Muscle layer of colon (tissue), 2 donors: ENCODE measurements around the gene ULK1.

Experiments used
- H3K27ac ChIP-seq: one replicate; pipeline ENCODE4 v1.7.0; 2013; ENCODE audit warnings: low read depth, mild to moderate bottlenecking, low read length, moderate library complexity
- H3K27me3 ChIP-seq, 2 donors: one replicate each; pipeline ENCODE4 v1.7.0; 2013; ENCODE audit warnings: low read length in 2 of 2, mild to moderate bottlenecking in 2 of 2; ENCODE audit not compliant: insufficient read depth in 2 of 2, control insufficient read depth in 1 of 2
- H3K36me3 ChIP-seq: one replicate; pipeline ENCODE4 v1.7.0; 2013; ENCODE audit warnings: mild to moderate bottlenecking, low read length; ENCODE audit not compliant: insufficient read depth
- H3K4me1 ChIP-seq: one replicate; pipeline ENCODE4 v1.7.0; 2013; ENCODE audit warnings: mild to moderate bottlenecking, low read length; ENCODE audit not compliant: insufficient read depth
- H3K4me3 ChIP-seq, 2 donors: one replicate each; pipeline ENCODE4 v1.7.0; 2013; ENCODE audit warnings: low read length in 2 of 2, low read depth in 1 of 2, mild to moderate bottlenecking in 1 of 2, moderate library complexity in 1 of 2
- H3K9ac ChIP-seq: one replicate; pipeline ENCODE4 v1.7.0; 2013; ENCODE audit warnings: low read length
- H3K9me3 ChIP-seq: one replicate; pipeline ENCODE4 v1.7.0; 2013; ENCODE audit warnings: mild to moderate bottlenecking, low read length
- donor health status: abdominal sarcoma.
- donor health status: Adenocarcinoma of cecum.

The ULK1 gene

DNA sequence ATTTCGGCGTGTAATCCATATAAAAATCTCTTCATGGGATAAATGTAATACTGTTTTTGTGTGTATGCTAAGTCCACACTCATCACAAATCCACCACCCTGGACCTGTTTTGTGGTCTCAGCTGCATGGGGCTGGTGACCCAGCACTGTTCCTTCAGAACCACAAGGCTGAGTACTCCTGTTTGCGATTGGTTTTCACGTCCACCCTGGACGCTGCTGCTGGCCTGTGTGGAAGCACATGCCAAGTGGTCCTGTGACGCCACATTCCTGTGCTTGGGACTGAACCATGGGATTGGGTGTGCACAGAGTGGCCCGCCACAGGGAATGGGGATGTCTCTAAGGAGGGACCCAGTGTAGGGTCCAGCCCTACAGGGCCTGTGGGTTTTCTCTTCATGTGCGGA, 39.0 kb downstream of the ULK1 start:
- H3K4me3 ChIP-seq, result no peak overlapping the region
- H3K4me1 ChIP-seq, result peaks cover 8% of the 10 kb centered on the region
- no peak overlapping the region for H3K9ac ChIP-seq
- no peak overlapping the region for H3K27ac ChIP-seq
- H3K36me3 ChIP-seq, result peaks cover 25% of the 10 kb centered on the region
- no peaks in the 10 kb centered on the region for H3K9me3 ChIP-seq
- H3K27me3 ChIP-seq, result no peaks in the 10 kb centered on the region

DNA sequence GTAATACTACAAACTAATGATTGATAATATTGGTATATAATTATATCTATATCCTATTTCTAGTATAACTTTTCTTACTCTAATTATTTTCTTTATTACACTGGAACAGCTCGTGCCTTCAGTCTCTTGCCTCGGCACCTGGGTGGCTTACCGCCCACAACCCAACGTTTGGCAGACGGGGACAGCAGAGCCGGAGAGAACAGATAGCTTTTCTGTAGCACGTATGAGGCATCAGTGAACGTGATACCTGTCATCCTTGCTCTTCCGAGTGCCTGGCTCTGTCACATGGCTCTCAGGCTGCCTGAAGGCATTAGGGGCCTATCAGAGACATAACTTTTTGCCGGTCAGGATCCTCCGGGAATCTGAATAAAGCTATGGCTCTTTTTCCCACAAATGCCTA, 40.1 kb downstream of the ULK1 start:
- H3K4me3 ChIP-seq, result no peak overlapping the region
- H3K9me3 ChIP-seq, result no peaks in the 10 kb centered on the region
- no peak overlapping the region for H3K27ac ChIP-seq
- peaks cover 25% of the 10 kb centered on the region for H3K36me3 ChIP-seq
- no peaks in the 10 kb centered on the region for H3K27me3 ChIP-seq
- H3K9ac ChIP-seq, result no peak overlapping the region
- H3K4me1 ChIP-seq, result peaks cover 8% of the 10 kb centered on the region

DNA sequence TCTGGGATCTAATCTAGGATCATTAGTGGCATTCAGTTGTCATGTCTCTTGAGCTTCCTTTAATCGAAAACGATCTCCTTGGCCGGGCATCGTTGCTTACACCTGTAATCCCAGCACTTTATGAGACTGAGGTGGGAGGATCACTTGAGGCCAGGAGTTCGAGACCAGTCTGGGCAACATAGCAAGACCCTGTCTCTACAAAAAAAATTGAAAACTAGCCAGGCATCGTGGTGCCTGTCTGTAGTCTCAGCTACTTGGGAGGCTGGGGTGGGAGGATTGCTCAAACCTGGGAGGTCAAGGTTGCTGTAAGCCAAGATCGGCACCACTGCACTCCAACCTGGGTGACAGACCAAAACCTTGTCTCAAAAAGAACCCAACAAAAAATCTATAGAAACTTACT, 43.7 kb downstream of the ULK1 start:
- H3K27me3 ChIP-seq, result no peaks in the 10 kb centered on the region
- no peak overlapping the region for H3K27ac ChIP-seq
- H3K36me3 ChIP-seq, result peaks cover 27% of the 10 kb centered on the region
- no peaks in the 10 kb centered on the region for H3K4me1 ChIP-seq
- H3K9ac ChIP-seq, result no peak overlapping the region
- H3K4me3 ChIP-seq, result no peak overlapping the region
- H3K9me3 ChIP-seq, result no peaks in the 10 kb centered on the region

DNA sequence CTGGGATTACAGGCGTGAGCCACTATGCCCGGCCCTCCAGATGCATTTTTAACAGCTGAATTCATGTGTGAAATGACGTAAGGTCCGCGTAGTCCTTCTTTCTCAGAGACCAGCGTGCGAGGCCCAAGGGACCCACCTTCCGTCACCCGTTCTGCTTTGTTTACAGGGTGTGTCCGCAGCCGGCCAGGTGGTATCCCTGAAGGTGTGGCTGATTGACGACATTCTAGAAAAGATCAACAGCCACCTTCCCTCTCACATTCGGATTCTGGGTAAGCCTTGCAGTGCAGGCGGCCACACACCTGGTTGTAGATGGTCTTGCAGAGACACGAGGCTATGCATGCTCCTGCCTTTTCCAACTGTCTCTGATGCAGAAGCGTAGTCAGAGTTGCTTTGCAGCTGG, 44.6 kb downstream of the ULK1 start:
- Histone ChIP-seq H3K9ac (no peak overlapping the region), H3K9me3 (no peaks in the 10 kb centered on the region), H3K27ac (no peak overlapping the region), H3K27me3 (no peaks in the 10 kb centered on the region), H3K4me1 (no peaks in the 10 kb centered on the region), H3K36me3 (peaks cover 24% of the 10 kb centered on the region), H3K4me3 (no peak overlapping the region)

DNA sequence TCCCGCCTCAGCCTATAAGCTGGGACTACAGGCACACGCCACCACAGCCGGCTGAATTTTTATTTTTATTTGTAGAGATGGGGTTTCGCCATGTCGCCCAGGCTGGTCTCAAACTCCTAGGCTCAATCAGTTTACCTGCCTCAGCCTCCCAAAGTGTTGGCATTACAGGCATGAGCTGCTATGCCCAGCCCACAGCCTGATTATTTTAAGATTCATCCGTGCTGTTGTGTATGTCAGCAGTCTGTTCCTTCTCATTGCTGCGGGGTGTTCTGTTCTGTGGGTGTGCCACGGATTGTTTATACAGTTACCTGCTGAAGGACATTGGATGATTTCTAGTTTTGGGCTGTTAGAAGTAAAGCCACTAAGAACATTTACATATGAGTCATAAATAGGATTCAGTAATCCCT, 45.7 kb downstream of the ULK1 start:
- Histone ChIP-seq H3K4me1 (no peaks in the 10 kb centered on the region), H3K9ac (no peak overlapping the region), H3K27me3 (no peaks in the 10 kb centered on the region), H3K9me3 (no peaks in the 10 kb centered on the region), H3K36me3 (peaks cover 18% of the 10 kb centered on the region), H3K4me3 (no peak overlapping the region), H3K27ac (no peak overlapping the region)

DNA sequence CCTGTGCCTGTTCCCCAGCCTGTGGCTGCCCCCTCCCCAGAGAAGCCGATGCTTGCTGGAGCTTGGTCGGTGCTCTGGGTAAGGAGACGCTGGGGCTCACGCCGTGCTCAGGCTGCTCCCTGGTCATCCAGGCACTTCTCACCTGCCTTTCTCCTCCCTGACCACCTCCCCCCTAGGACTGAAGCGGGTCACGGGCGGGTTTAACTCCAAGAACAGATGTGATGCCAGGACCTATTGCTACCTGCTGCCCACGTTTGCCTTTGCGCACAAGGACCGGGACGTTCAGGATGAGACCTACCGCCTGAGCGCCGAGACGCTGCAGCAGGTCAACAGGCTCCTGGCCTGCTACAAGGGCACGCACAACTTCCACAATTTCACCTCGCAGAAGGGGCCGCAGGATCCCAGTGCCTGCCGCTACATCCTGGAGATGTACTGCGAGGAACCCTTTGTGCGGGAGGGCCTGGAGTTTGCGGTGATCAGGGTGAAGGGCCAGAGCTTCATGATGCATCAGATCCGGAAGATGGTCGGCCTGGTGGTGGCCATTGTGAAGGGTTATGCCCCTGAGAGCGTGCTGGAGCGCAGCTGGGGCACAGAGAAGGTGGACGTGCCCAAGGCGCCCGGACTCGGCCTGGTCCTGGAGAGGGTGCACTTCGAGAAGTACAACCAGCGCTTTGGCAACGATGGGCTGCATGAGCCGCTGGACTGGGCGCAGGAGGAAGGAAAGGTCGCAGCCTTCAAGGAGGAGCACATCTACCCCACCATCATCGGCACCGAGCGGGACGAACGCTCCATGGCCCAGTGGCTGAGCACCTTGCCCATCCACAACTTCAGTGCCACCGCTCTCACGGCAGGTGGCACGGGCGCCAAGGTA, 46.9 kb downstream of the ULK1 start:
- Histone ChIP-seq H3K27me3 (no peaks in the 10 kb centered on the region), H3K4me3 (no peak overlapping the region), H3K4me1 (no peaks in the 10 kb centered on the region), H3K9me3 (no peaks in the 10 kb centered on the region), H3K36me3 (peaks cover 18% of the 10 kb centered on the region), H3K27ac (no peak overlapping the region), H3K9ac (no peak overlapping the region)

DNA sequence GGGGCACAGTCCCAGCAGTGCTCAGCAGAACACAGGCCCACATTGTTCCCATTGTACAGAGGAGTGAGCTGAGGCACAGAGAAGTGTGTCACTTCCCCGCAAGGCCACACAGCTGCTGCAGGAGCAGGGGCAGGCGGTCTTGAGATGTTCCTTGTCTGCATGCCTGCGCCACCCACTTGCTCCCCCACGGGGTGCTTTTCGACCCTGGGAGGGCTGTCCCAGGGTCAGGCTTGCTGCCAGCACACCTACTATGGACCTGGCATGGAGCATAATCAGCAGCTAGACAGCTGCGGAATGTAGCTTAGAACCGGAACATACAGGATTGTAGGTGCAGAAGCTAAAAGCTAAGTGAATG, 47.5 kb downstream of the ULK1 start:
- Histone ChIP-seq H3K9me3 (no peaks in the 10 kb centered on the region), H3K36me3 (peaks cover 18% of the 10 kb centered on the region)

DNA sequence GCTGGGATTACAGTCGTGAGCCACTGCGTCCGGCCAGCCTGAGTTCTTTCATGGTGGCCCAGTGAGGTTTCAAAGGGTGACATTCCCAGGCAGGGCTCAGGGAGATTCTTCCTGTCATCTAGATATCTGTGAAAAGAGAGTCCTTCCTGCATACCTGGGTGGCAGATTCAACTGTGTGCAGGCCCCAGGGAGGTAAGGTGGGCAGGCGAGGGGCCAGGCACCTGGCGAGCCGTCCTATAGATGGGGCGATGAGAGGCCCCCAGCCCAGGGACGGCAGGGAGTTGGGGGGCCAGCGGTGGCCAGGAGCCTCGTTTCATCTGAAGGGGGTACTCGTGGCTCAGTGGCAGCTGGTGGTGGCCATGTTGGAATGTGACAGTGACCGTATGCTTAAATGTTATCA, 48.2 kb downstream of the ULK1 start:
- H3K4me3 ChIP-seq, result no peak overlapping the region
- H3K27ac ChIP-seq, result no peak overlapping the region
- no peaks in the 10 kb centered on the region for H3K27me3 ChIP-seq
- no peaks in the 10 kb centered on the region for H3K4me1 ChIP-seq
- peaks cover 18% of the 10 kb centered on the region for H3K36me3 ChIP-seq
- no peak overlapping the region for H3K9ac ChIP-seq
- no peaks in the 10 kb centered on the region for H3K9me3 ChIP-seq

More for the DNA sequence above, 47.5 kb downstream of the ULK1 start:
- no peak overlapping the region for H3K9ac ChIP-seq
- no peaks in the 10 kb centered on the region for H3K4me1 ChIP-seq
- no peak overlapping the region for H3K4me3 ChIP-seq
- no peak overlapping the region for H3K27ac ChIP-seq
- no peaks in the 10 kb centered on the region for H3K27me3 ChIP-seq

DNA sequence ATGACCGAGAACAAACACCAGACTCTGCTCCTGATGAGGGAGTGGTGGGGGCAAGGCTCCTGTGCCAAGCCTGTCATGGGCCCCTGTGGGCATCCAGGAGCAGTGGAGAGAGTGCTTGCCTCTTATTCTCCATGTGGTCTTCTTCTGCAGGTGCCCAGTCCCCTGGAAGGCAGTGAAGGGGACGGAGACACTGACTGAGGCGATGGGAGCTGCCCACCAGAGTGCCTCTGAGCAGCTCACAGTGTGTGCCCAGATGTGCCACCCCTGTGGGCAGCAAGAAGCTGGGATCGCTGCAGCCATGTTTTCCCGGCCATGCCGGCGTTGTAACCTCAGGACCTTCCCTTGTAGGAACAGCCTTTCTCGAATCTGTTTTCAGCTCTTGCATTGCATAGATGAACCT, 49.0 kb downstream of the ULK1 start:
- Histone ChIP-seq H3K27ac (no peak overlapping the region), H3K4me1 (no peaks in the 10 kb centered on the region), H3K9me3 (no peaks in the 10 kb centered on the region), H3K9ac (no peak overlapping the region), H3K27me3 (no peaks in the 10 kb centered on the region), H3K36me3 (peaks cover 18% of the 10 kb centered on the region), H3K4me3 (no peak overlapping the region)

DNA sequence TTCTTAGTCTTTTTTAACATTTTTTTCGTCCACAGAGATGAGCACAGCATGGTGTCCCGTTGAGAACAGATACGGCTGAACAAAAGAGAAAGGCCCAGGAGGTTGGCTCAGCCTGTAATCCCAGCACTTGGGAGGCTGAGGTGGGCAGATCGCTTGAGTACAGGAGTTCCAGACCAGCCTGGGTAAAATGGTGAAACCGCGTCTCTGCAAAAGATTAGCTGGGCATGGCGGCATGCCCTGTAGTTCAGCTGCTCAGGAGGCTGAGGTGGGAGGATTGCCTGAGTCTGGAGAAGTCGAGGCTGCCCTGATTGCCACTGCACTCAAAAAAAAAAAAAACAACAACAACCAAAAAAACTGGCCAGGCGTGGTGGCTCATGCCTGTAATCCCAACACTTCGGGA, 49.5 kb downstream of the ULK1 start:
- no peaks in the 10 kb centered on the region for H3K9me3 ChIP-seq
- H3K36me3 ChIP-seq, result peaks cover 18% of the 10 kb centered on the region
- no peak overlapping the region for H3K4me3 ChIP-seq
- no peak overlapping the region for H3K27ac ChIP-seq
- no peak overlapping the region for H3K9ac ChIP-seq
- no peaks in the 10 kb centered on the region for H3K4me1 ChIP-seq
- H3K27me3 ChIP-seq, result no peaks in the 10 kb centered on the region

DNA sequence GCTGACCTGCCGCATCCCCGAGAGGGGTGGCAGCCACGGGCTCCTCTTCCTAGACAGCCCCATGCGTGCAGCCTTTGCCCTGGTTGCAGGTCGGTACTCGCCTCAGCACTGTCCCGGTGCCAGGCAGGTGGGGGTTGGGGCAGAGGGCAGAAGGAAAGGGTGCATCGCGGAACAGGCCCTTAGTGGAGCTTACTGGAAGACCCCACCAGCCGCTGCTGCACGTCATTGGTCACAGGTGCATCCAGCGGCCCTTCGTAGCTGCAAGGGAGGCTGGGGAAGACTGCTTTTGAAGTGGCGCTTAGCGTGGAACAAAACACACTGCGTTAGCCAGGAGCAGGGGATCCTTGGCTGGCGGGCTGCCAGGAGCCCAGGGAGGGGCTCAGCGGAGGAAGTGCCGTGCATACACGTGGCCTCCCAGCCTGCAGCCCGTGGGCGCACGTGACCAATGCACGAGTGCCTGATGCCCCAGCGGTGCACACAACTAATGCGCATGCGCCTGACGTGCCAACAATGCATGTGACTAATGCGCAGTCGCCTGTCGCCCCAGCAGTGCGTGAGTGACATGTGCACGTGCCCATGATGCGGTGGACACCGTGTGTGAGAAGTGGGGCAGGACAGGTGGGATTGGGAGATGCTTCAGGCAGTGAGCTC, 50.3 kb downstream of the ULK1 start:
- Histone ChIP-seq H3K4me3 (no peak overlapping the region), H3K27ac (no peak overlapping the region), H3K9me3 (no peaks in the 10 kb centered on the region), H3K4me1 (no peaks in the 10 kb centered on the region), H3K27me3 (no peaks in the 10 kb centered on the region), H3K9ac (no peak overlapping the region), H3K36me3 (peaks cover 18% of the 10 kb centered on the region)

DNA sequence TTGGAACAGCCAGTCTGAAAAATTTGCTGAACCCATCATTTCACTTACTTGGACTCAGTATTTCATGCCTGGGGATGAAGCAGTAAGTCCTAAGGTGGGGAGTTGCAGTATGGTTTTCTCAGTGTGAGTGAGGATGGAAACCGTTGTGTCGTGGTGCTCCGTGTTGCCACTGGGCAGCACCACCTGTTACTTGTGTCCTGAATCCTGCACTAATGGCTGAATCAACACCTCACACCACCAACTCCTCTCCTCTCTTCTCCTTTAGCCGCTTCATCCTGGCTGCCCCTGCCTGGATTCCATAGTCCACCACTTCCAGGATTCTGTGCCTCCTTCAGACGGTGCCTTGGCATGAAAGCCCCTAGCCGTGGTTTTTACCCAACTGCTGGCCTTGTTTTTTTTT, 52.3 kb downstream of the ULK1 start:
- H3K27ac ChIP-seq, result no peak overlapping the region
- no peaks in the 10 kb centered on the region for H3K27me3 ChIP-seq
- no peaks in the 10 kb centered on the region for H3K9me3 ChIP-seq
- no peak overlapping the region for H3K9ac ChIP-seq
- no peak overlapping the region for H3K4me3 ChIP-seq
- no peaks in the 10 kb centered on the region for H3K4me1 ChIP-seq
- peaks cover 10% of the 10 kb centered on the region for H3K36me3 ChIP-seq
